ENCODE measurements around the gene SLCO4A1.

Gene SLCO4A1

DNA sequence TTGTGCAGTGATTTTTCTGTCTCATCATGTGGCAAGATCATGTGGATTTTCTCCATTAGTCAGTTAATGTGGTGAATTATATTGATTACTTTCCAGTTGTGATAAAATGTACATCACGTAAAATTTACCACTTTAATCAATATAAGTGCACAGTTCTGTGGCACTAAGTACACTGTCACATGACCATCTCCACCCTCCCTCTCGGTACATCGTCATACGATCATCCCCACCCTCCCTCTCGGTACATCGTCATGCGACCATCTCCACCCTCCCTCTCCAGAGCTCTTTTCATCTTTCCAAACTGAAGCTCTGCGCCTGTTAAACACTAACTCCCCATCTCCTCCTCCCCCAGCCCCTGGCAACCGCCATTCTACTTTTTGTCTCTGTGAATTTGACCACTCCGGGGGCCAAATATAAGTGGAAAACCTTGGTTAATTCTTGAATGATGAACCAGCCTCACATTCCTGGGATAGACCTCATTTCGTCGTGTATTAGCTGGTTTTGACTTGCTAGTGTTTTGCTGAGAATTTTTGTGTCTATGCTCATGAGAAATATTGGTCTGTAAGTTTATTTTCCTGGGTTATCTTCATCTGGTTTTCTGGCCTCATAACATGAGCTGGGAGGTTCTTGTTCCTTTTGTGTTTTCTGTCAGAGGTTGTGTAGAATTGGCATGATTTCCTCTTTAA lies 77.1 kb downstream of the SLCO4A1 start:
- no peak for DNase-seq

Measured in NCI-H226 (cell line).